ENCODE data around the gene SNF8. TPM values are rescaled to one million over a fixed set of nuclear protein-coding genes. Genes with fewer than 3 reads are reported as not detected.
"Not testable (repeated sequence)": the region's sequence is repeated elsewhere in the genome, so short reads cannot be mapped to it uniquely, and the experiment has no call there.

The SNF8 gene
- total and polyA plus RNA-seq, 5 donors from 2014 or later = 70.3 to 125 (median 117) TPM

GRCh38 chr17:48954300-48954755, 9.7 kb upstream of the SNF8 start:
- Histone ChIP-seq H3K27me3 (ENCODE audit: control insufficient read depth, insufficient read depth, low read length) (peaks cover 3% of the 10 kb centered on the region), H3K4me1 (ENCODE audit: control insufficient read depth, insufficient read depth, low read length, poor library complexity, severe bottlenecking) (no peaks in the 10 kb centered on the region), H3K36me3 (ENCODE audit: control insufficient read depth, insufficient read depth, low read length) (no peaks in the 10 kb centered on the region), H3K27ac (ENCODE audit: insufficient read depth, low read length, poor library complexity, severe bottlenecking) (no peak overlapping the region), H3K9me3 (ENCODE audit: control insufficient read depth in 2 of 2, low read length in 2 of 2) (no peaks in the 10 kb centered on the region), H3K4me3 (ENCODE audit: low read depth, low read length) (no peak overlapping the region)
- Mint-ChIP-seq H3K9me3 (peaks cover 0 to 5% (median 0%) of the 10 kb centered on the region in 7 donors), H3K4me3 (no peak overlapping the region), H3K27ac (no peak overlapping the region), H3K4me1 (no peaks in the 10 kb centered on the region), H3K27me3 (peaks cover 35% of the 10 kb centered on the region), H3K36me3 (no peaks in the 10 kb centered on the region)
- no peak for DNase-seq
- ATAC-seq (ENCODE audit: low read depth in 2 of 2) = no peak

GRCh38 chr17:48952904-48953303, 8.3 kb upstream of the SNF8 start:
- H3K36me3 ChIP-seq (ENCODE audit: control insufficient read depth, insufficient read depth, low read length) = no peaks in the 10 kb centered on the region
- H3K9me3 ChIP-seq (ENCODE audit: control insufficient read depth in 2 of 2, low read length in 2 of 2) = no peaks in the 10 kb centered on the region
- no peak for DNase-seq
- H3K4me3 ChIP-seq (ENCODE audit: low read depth, low read length) = no peak overlapping the region
- Mint-ChIP-seq H3K27ac (no peak overlapping the region), H3K4me3 (no peak overlapping the region), H3K36me3 (no peaks in the 10 kb centered on the region), H3K9me3 (peaks cover 0 to 4% (median 0%) of the 10 kb centered on the region in 7 donors), H3K27me3 (peaks cover 27% of the 10 kb centered on the region), H3K4me1 (no peaks in the 10 kb centered on the region)
- H3K27me3 ChIP-seq (ENCODE audit: control insufficient read depth, insufficient read depth, low read length) = no peaks in the 10 kb centered on the region
- no peak overlapping the region for H3K27ac ChIP-seq (ENCODE audit: insufficient read depth, low read length, poor library complexity, severe bottlenecking)
- no peak for ATAC-seq (ENCODE audit: low read depth in 2 of 2)
- H3K4me1 ChIP-seq (ENCODE audit: control insufficient read depth, insufficient read depth, low read length, poor library complexity, severe bottlenecking) = no peaks in the 10 kb centered on the region

GRCh38 chr17:48951572-48951971, 6.9 kb upstream of the SNF8 start:
- H3K9me3 Mint-ChIP-seq = peaks cover 0 to 5% (median 0%) of the 10 kb centered on the region in 7 donors
- H3K4me1 Mint-ChIP-seq = no peaks in the 10 kb centered on the region
- H3K27me3 ChIP-seq (ENCODE audit: control insufficient read depth, insufficient read depth, low read length) = no peaks in the 10 kb centered on the region
- no peaks in the 10 kb centered on the region for H3K36me3 Mint-ChIP-seq
- no peak for DNase-seq
- peaks cover 28% of the 10 kb centered on the region for H3K27me3 Mint-ChIP-seq
- H3K36me3 ChIP-seq (ENCODE audit: control insufficient read depth, insufficient read depth, low read length) = no peaks in the 10 kb centered on the region
- no peaks in the 10 kb centered on the region for H3K9me3 ChIP-seq (ENCODE audit: control insufficient read depth in 2 of 2, low read length in 2 of 2)
- ATAC-seq (ENCODE audit: low read depth in 2 of 2) = no peak
- no peak overlapping the region for H3K27ac Mint-ChIP-seq
- no peak overlapping the region for H3K4me3 Mint-ChIP-seq
- H3K27ac ChIP-seq (ENCODE audit: insufficient read depth, low read length, poor library complexity, severe bottlenecking) = no peak overlapping the region
- no peaks in the 10 kb centered on the region for H3K4me1 ChIP-seq (ENCODE audit: control insufficient read depth, insufficient read depth, low read length, poor library complexity, severe bottlenecking)
- no peak overlapping the region for H3K4me3 ChIP-seq (ENCODE audit: low read depth, low read length)

GRCh38 chr17:48945261-48945651, 614 bp upstream of the SNF8 start:
- H3K27ac Mint-ChIP-seq = peak overlapping the region; percentile 86 to 98 (median 96)
- peak overlapping the region; percentile 87 for H3K4me3 ChIP-seq (ENCODE audit: low read depth, low read length)
- H3K9me3 Mint-ChIP-seq; H3K27me3 ChIP-seq (ENCODE audit: control insufficient read depth, insufficient read depth, low read length); DNase-seq; H3K27ac ChIP-seq (ENCODE audit: insufficient read depth, low read length, poor library complexity, severe bottlenecking); ATAC-seq (ENCODE audit: low read depth in 2 of 2); H3K9me3 ChIP-seq (ENCODE audit: control insufficient read depth in 2 of 2, low read length in 2 of 2); H3K36me3 Mint-ChIP-seq; H3K27me3 Mint-ChIP-seq: not testable (repeated sequence)
- H3K4me3 Mint-ChIP-seq = peak overlapping the region; percentile 96 to 99 (median 97)
- peaks cover 0 to 27% (median 12%) of the 10 kb centered on the region in 4 donors for H3K4me1 Mint-ChIP-seq
- peaks cover 23% of the 10 kb centered on the region for H3K4me1 ChIP-seq (ENCODE audit: control insufficient read depth, insufficient read depth, low read length, poor library complexity, severe bottlenecking)
- peaks cover 12% of the 10 kb centered on the region for H3K36me3 ChIP-seq (ENCODE audit: control insufficient read depth, insufficient read depth, low read length)

- Mint-ChIP-seq H3K27me3 (no peaks in the 10 kb centered on the region), H3K27ac (no peak overlapping the region), H3K4me3 (no peak overlapping the region), H3K9me3 (no peaks in the 10 kb centered on the region), H3K4me1 (peaks cover 0 to 4% (median 4%) of the 10 kb centered on the region in 4 donors), H3K36me3 (peaks cover 29% of the 10 kb centered on the region)
- DNase-seq = no peak
- Histone ChIP-seq H3K36me3 (ENCODE audit: control insufficient read depth, insufficient read depth, low read length) (peaks cover 83% of the 10 kb centered on the region), H3K27me3 (ENCODE audit: control insufficient read depth, insufficient read depth, low read length) (no peaks in the 10 kb centered on the region), H3K4me3 (ENCODE audit: low read depth, low read length) (no peak overlapping the region), H3K27ac (ENCODE audit: insufficient read depth, low read length, poor library complexity, severe bottlenecking) (peak overlapping the region; percentile 9), H3K4me1 (ENCODE audit: control insufficient read depth, insufficient read depth, low read length, poor library complexity, severe bottlenecking) (no peaks in the 10 kb centered on the region), H3K9me3 (ENCODE audit: control insufficient read depth in 2 of 2, low read length in 2 of 2) (no peaks in the 10 kb centered on the region)
- ATAC-seq (ENCODE audit: low read depth in 2 of 2) = no peak
Measured at GRCh38 chr17:48933035-48933434, 11.6 kb downstream of the SNF8 start.

- H3K27me3 Mint-ChIP-seq = no peaks in the 10 kb centered on the region
- Histone ChIP-seq H3K9me3 (ENCODE audit: control insufficient read depth in 2 of 2, low read length in 2 of 2) (no peaks in the 10 kb centered on the region), H3K4me3 (ENCODE audit: low read depth, low read length) (no peak overlapping the region), H3K4me1 (ENCODE audit: control insufficient read depth, insufficient read depth, low read length, poor library complexity, severe bottlenecking) (no peaks in the 10 kb centered on the region), H3K36me3 (ENCODE audit: control insufficient read depth, insufficient read depth, low read length) (peaks cover 83% of the 10 kb centered on the region), H3K27me3 (ENCODE audit: control insufficient read depth, insufficient read depth, low read length) (no peaks in the 10 kb centered on the region), H3K27ac (ENCODE audit: insufficient read depth, low read length, poor library complexity, severe bottlenecking) (no peak overlapping the region)
- H3K9me3 Mint-ChIP-seq = no peaks in the 10 kb centered on the region
- H3K4me3 Mint-ChIP-seq = no peak overlapping the region
- DNase-seq (no peak), ATAC-seq (ENCODE audit: low read depth in 2 of 2) (no peak)
- H3K36me3 Mint-ChIP-seq = peaks cover 33% of the 10 kb centered on the region
- H3K4me1 Mint-ChIP-seq = peaks cover 4 to 10% (median 6%) of the 10 kb centered on the region in 4 donors
- H3K27ac Mint-ChIP-seq = peak overlapping the region in 1 of 3 donors; percentile 12
Measured at GRCh38 chr17:48930435-48930873, 14.2 kb downstream of the SNF8 start.

GRCh38 chr17:48929812-48930165, 14.9 kb downstream of the SNF8 start:
- ATAC-seq (ENCODE audit: low read depth in 2 of 2) (no peak), DNase-seq (no peak)
- peaks cover 37% of the 10 kb centered on the region for H3K36me3 Mint-ChIP-seq
- no peaks in the 10 kb centered on the region for H3K27me3 Mint-ChIP-seq
- peaks cover 4 to 10% (median 6%) of the 10 kb centered on the region in 4 donors for H3K4me1 Mint-ChIP-seq
- Histone ChIP-seq H3K9me3 (ENCODE audit: control insufficient read depth in 2 of 2, low read length in 2 of 2) (no peaks in the 10 kb centered on the region), H3K27ac (ENCODE audit: insufficient read depth, low read length, poor library complexity, severe bottlenecking) (no peak overlapping the region), H3K36me3 (ENCODE audit: control insufficient read depth, insufficient read depth, low read length) (peaks cover 88% of the 10 kb centered on the region), H3K27me3 (ENCODE audit: control insufficient read depth, insufficient read depth, low read length) (no peaks in the 10 kb centered on the region), H3K4me3 (ENCODE audit: low read depth, low read length) (no peak overlapping the region), H3K4me1 (ENCODE audit: control insufficient read depth, insufficient read depth, low read length, poor library complexity, severe bottlenecking) (no peaks in the 10 kb centered on the region)
- H3K27ac Mint-ChIP-seq = peak overlapping the region in 1 of 3 donors; percentile 12
- no peaks in the 10 kb centered on the region for H3K9me3 Mint-ChIP-seq
- no peak overlapping the region for H3K4me3 Mint-ChIP-seq
